Epidermal melanocyte (primary cell): ENCODE data around the gene PRX.
"Not testable (repeated sequence)": the region's sequence is repeated elsewhere in the genome, so short reads cannot be mapped to it uniquely, and the experiment has no call there.

Source experiments
- DNase-seq: peaks from one replicate; pipeline ENCODE4 v3.0.0; 2011; ENCODE audit warnings: low spot score; ENCODE audit not compliant: insufficient read length

The PRX gene, protein sequence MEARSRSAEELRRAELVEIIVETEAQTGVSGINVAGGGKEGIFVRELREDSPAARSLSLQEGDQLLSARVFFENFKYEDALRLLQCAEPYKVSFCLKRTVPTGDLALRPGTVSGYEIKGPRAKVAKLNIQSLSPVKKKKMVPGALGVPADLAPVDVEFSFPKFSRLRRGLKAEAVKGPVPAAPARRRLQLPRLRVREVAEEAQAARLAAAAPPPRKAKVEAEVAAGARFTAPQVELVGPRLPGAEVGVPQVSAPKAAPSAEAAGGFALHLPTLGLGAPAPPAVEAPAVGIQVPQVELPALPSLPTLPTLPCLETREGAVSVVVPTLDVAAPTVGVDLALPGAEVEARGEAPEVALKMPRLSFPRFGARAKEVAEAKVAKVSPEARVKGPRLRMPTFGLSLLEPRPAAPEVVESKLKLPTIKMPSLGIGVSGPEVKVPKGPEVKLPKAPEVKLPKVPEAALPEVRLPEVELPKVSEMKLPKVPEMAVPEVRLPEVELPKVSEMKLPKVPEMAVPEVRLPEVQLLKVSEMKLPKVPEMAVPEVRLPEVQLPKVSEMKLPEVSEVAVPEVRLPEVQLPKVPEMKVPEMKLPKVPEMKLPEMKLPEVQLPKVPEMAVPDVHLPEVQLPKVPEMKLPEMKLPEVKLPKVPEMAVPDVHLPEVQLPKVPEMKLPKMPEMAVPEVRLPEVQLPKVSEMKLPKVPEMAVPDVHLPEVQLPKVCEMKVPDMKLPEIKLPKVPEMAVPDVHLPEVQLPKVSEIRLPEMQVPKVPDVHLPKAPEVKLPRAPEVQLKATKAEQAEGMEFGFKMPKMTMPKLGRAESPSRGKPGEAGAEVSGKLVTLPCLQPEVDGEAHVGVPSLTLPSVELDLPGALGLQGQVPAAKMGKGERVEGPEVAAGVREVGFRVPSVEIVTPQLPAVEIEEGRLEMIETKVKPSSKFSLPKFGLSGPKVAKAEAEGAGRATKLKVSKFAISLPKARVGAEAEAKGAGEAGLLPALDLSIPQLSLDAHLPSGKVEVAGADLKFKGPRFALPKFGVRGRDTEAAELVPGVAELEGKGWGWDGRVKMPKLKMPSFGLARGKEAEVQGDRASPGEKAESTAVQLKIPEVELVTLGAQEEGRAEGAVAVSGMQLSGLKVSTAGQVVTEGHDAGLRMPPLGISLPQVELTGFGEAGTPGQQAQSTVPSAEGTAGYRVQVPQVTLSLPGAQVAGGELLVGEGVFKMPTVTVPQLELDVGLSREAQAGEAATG (N-terminal part only)

DNA sequence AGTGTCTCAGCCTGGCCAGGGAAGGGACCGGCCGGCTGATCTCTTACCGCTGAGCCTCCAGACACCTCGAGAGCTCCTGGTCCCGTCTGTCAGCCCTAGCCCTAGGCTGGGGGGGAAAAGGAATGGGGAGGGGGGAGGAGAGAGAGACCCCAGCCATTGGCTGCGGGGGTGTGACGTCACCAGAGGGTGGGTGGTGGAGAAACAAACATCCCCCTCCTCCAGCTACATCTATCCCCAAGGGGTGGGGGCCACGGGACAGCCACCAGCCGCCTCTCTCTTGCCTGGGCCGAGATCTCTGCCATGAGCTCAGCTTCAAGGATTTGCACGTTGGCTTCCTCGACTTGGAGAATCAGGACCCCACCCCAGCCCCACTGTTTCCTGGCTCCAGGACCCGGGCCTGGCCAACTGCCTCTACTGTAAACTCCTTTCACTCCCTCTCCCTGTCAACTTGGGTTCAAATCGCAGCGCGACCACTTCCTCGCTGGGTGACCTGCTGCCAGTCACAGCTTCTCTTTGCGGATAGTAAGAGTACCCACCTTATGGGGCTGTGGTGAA lies at the start of gene PRX:
PRX (minus strand) TSS at position 88 of the 555 bp plus-strand sequence. CDS start 5,446 bp downstream, outside the sequence.
- no peak for DNase-seq

GRCh38 chr19:40461669-40462221 lies 48.6 kb upstream of the PRX start:
- DNase-seq = no peak

GRCh38 chr19:40460185-40460584 lies 47.0 kb upstream of the PRX start:
- no peak for DNase-seq

DNA sequence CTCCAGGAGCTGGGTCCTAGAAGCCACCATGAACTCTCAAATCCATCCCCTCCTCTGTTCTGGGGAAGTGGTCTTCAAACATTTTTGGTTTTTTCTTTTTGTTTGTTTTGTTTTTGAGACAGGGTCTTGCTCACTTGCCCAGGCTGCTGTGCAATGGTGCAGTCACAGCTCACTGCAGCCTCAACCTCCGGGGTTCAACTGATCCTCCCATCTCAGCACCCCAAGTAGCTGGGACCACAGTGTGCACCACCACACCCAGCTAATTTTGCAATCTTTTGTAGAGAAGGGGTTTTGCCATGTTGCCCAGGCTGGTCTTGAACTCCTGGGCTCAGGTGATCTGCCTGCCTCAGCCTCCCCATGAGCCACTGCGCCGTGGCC lies 45.4 kb upstream of the PRX start:
- DNase-seq = no peak

DNA sequence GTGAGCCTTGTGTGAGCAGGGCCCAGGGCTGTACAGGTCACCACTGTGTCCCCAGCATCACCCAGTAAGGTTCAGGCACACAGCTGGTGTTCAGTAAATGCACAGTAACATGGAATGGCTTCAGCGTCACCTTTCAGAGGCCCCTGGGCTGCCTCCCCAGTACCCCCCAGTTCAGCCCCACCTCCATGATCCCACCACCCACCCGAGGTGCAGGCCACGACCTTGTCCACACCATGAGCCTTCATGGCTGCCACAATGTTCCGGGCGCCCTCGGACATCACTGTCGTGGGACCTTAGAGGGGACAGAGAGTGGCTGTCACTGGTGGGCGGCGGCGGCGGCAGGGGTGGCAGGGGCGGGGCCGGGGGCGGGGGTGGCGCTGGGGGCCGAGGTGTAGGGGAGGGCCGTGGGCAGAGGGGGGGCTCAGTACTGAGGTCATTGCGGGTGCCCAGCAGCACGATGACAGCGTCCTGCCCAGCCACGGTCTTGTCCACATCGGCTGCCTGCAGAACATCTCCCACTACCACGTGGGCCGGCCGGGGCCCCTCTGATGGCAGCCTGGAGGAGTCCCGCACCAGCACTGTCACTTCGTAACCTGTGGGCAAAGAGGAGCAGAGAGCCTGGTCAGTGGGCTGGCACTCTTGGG lies 44.9 kb upstream of the PRX start:
- DNase-seq = no peak

DNA sequence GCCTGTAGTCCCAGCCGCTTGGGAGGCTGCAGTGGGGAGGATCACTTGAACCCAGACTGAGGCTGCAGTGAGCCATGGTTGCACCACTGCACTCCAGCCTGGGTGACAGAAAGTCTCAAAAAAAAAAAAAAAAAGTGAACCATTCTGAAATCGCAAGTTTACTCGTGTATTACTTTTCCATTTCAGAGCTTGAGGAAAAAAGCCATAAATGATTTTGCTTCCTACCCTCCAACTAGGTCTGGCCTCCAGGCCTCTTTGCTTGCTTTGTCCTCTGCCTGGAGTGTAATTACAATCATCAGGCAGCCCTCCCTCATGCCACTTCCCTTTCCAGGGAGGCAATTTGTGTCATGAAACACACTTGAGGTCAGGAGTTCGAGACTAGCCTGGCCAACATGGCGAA lies 43.9 kb upstream of the PRX start:
- no peak for DNase-seq

DNA sequence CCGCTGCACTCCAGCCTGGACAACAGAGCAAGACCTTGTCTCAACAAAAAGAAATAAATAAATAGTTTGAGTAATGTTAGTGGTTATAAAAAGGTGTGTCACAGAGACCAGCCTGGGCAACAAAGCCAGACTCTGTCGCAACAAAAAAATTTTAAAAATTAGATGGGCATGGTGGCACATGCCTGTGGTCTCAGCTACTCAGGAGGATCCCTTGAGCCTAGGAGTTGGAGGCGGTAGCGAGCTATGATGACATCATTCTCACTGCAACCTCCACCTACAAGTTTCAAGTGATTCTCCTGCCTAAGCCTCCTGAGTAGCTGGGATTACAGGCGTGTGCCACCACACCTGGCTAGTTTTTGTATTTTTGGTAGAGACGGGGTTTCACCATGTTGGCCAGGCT lies 40.8 kb upstream of the PRX start:
- not testable (repeated sequence) for DNase-seq

DNA sequence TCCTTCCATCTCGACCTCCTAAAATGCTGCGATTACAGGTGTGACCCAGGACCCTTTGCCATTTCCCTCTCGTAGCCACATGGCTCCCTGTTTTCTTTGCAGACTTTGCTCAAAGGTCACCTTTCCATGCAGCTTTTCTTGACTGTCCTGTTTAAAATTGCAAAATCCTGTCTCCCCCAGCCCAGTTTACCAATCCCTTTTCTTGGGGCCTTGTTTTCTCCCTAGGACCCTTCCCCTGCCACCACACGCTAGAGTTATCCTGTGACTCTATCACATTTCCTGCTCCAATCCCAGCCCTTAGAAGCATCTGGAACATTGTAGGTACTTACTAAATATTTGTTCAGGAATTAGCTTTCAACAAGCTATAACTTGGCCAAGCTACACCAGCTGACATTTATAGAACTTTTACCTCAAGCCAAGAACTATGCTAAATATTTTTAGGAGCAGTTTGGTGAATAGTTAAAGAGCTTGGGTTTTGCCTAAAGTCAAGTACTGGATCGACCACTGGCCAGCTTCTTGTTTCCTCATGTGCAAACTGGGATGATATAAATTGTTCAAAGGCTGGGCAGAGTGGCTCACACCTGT lies 40.1 kb upstream of the PRX start:
- no peak for DNase-seq

- DNase-seq = no peak
Observed at GRCh38 chr19:40452016-40452415, 38.8 kb upstream of the PRX start.

GRCh38 chr19:40450664-40451063 lies 37.5 kb upstream of the PRX start:
- DNase-seq = no peak

GRCh38 chr19:40449506-40449905 lies 36.3 kb upstream of the PRX start:
- no peak for DNase-seq

DNA sequence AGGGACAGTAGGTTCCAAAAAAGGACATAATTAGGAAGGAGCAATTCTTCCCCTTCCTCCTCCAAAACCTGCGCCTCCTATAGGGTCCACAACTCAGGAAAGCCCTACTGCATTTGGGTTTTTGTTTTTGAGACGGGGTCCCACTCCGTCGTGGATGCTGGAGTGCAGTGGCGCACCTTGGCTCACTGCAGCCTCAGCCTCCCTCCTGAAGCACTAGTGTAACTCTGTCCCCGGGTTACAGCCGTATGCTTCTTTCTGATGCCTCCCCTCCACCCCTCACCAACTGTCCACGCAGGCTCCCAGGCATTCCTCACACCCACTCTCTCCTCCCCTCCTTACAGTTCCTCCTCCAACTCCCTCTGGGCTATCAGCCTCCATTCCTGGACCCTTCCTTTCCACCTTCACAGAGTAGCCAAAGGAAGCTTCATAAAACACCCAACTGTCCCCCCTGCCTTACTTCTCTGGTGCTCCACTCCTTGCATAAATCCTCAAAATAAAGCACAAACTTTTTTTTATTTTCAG lies 33.1 kb upstream of the PRX start:
- no peak for DNase-seq

DNA sequence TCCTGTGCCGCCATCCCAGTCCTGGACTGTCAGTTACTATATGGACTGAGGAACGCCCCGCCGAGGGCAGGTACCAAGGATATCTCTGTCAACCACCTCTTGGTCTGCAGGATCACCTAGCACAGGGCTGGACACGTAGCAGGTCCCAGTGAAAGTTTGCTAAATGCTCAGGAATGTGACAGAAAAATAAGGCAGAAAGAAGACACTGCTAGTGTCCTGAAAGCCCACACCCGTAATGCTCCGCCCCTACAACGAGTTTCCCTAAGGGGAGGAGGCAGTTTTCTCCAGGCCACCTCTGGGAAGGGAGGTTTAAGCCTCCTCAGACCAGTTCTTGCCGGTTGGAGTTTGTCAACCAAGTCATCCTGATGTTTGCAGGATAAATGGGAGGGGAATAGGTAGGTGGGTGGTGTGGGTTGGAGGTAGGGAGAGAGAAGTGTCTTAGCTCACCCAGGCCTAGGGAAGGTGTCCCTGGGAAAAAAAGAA lies 32.6 kb upstream of the PRX start:
- DNase-seq = no peak

DNA sequence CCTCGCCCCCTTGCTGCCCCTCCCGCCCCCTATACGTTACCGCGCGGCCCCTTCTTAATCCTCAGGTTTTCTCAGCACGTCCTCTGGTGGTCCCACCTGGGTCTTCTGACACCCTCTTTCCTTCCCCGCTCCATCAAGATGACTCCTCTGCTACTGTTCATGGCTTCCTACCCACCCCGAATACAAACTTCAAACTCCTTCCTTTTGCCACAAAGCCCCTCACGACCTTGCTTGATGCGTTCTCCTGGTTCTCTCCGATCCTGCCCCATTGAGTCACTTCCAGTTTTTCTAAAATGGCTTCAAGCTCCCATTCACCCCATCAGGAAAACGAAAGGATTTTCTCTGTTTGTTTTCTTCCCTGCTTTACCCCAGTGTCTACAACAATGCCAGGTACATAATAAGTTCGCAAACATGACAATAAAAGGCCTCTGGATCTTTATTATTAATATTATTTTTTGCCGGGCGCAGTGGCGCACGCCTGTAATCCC lies 31.7 kb upstream of the PRX start:
- no peak for DNase-seq

DNA sequence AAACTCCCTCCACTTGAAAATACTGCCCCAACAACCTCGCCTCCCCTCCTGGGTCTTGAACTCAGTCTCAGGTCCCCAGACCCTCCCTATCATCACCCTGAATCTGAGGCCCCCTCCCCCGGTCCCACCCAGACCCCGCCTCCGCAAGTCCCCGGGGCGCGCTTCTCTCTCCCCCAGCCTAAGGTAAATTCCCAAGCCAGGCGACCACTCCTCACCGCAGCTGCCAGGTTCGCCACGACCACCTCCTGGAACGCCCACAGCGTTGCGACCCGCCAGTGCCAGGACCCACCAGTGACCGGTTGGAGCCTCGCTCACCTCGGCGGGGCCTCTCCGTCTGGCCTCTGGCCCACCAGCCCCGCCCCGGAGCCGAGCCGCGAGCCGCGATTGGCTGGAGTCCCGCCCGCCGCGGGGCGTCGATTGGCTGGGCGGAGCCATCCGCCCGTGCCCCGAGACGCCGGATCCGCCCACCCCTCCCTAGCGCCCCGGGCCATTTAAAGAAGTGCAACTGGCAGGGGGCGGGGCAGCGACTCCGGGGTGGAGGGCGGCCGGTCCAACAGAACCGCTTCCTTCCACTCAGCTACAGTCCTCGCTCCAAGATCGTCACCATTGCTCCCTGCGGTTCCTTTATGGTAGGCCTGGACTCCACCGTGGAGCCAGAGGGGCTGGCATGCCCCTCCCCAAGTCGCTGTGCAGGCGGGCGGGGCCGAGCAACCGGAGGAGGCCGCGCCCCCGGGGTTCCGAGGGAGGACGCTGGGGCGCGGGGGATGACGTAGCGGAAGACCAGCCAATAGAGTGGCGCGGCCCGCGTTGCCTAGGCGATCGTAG lies 31.0 kb upstream of the PRX start, which contains the start of gene SERTAD3:
SERTAD3 (minus strand) TSS at position 336 of the 825 bp plus-strand sequence. CDS start 2,255 bp downstream, outside the sequence.
- DNase-seq = peak; percentile 94

DNA sequence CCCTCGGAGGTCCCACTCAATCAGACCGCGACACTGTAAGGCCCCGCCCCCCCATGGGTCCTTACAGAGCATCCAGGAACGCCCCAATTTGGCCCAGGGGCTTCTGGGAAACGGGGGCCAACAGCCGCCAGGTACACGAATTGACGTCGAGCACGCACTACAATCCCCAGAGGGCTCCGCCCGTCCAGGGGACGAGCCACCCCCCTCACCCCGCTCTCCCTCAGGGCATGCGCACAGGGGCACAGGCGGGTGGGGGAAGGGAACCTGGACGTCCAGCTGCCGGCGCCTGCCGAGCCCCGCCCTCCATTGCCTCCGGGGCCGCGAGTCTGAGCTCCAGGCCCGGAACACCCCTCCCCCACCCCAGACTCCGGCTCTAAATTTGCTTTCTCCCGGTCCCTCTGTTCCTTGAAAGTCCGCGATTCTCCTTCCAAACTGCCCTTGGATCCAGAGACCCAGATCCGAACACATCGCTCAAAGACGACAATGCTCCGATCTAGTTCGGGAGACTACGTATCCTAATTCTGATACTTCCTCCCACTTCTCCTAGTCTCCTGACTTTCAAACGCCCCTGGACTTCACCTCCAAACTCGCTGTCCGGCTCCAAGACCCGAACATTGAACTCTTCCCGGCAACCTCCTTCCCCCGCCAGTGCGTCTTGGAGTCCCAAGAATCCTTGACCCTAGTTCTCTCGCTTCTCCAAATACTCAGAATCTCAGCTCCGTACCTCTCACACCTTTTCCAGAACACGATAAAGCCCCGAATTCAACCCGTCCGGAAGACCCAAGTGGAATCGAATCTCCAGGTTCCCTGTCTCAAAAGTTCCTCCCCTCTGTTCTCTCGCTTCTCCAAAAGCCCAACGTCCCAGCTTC lies 30.2 kb upstream of the PRX start:
- peak; percentile 96 for DNase-seq

DNA sequence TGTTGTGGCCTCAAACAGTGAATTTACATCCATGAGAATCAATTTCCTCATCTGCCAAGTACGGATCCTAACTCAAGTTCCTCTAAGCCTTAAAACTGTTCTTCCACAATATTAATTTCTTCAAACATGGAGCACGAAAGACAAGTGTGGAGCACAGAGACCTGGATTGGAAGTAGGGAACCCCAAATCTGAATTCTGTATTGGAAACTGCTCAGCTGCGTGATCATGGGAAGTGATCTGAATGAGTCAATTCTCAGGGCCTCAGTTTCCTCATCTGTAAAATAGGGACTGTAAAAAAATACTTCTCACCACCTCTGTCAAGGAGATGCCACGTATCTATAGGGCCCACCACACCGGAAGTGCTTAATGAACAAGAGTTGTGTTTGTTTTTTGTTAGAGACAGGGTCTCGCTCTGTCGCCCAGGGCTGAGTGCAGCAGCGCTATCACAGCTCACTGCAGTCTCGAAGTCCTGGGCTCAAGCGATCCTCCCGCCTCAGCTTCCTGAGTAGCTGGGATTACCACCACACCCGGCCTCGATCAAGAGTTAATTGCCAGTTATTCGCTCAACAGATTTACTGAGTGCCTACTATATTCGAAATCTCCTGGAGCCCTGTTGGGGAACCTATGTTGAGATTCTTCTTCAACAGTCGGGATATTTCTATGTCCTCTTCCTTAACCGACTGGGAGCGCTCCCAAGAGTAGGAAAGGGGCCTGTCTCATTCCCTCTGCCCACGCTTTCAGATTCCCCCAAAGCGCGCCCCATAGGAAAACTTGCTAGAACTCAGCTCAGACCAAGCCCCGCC lies 29.4 kb upstream of the PRX start:
- no peak for DNase-seq
